ENCODE measurements around the gene POLR1C. TPM values are rescaled to one million over a fixed set of nuclear protein-coding genes. Genes with fewer than 3 reads are reported as not detected.
"Not testable (repeated sequence)": the region's sequence is repeated elsewhere in the genome, so short reads cannot be mapped to it uniquely, and the experiment has no call there.

The POLR1C gene
- 10 to 100 TPM; 14.2 to 41.4 (median 24.5) TPM for total RNA-seq

- 0 to 1% methylated on average over 56 to 57 of the region's 57 CpGs for WGBS, 2 donors
- DNase-seq: peak; percentile 93 to 99
- Histone ChIP-seq H3K4me1 (peaks cover 30 to 46% (median 41%) of the 10 kb centered on the region in 4 donors), H3K9me3 (no peaks in the 10 kb centered on the region), H3K36me3 (peaks cover 33 to 68% (median 58%) of the 10 kb centered on the region in 4 donors), H3K4me3 (peak within 1 kb of the TSS; percentile 64 to 95 (median 84)), H3K27me3 (no peaks in the 10 kb centered on the region), H3K27ac (peak within 1 kb of the TSS; percentile 82 to 93 (median 89))
- ATAC-seq (ENCODE audit: low FRiP score in 2 of 2): peak; percentile 95 to 97
- TF ChIP-seq CTCF (IDR thresholded peaks at IDR 0.05): no peak
- TF ChIP-seq POLR2A (IDR thresholded peaks at IDR 0.05): peak in 3 of 4 donors; percentile 37 to 71 (median 52)
- peak; percentile 74 to 77 for TF ChIP-seq POLR2AphosphoS5 (IDR thresholded peaks at IDR 0.05)
- TF ChIP-seq EP300 (IDR thresholded peaks at IDR 0.05): no peak
Observed at GRCh38 chr6:43516697-43517504, at the start of gene POLR1C, which contains the start of gene YIPF3. TSS of gene POLR1C (plus strand) at chr6:43517089. CDS start at chr6:43517110, 21 bp downstream. TSS of gene YIPF3 (minus strand) at chr6:43516926. CDS start at chr6:43516807, 119 bp downstream.

GRCh38 chr6:43467265-43467664, 49.6 kb upstream of the POLR1C start:
- not testable (repeated sequence) for H3K4me1 ChIP-seq; H3K4me3 ChIP-seq; H3K27ac ChIP-seq; H3K27me3 ChIP-seq; H3K36me3 ChIP-seq; ATAC-seq (ENCODE audit: low FRiP score in 2 of 2); DNase-seq; H3K9me3 ChIP-seq
- 67 to 69% methylated on average over 5 of the region's 5 CpGs for WGBS, 2 donors

- no peaks in the 10 kb centered on the region for H3K4me1 ChIP-seq
- DNase-seq (no peak), ATAC-seq (ENCODE audit: low FRiP score in 2 of 2) (no peak)
- no peaks in the 10 kb centered on the region for H3K27me3 ChIP-seq
- no peak overlapping the region for H3K4me3 ChIP-seq
- TF ChIP-seq POLR2A (IDR thresholded peaks at IDR 0.05) (no peak), POLR2AphosphoS5 (IDR thresholded peaks at IDR 0.05) (no peak), CTCF (IDR thresholded peaks at IDR 0.05) (no peak), EP300 (IDR thresholded peaks at IDR 0.05) (no peak)
- no peaks in the 10 kb centered on the region for H3K36me3 ChIP-seq
- no peak overlapping the region for H3K27ac ChIP-seq
- 71 to 78% methylated on average over 4 of the region's 4 CpGs for WGBS, 2 donors
- H3K9me3 ChIP-seq: no peaks in the 10 kb centered on the region
Observed at GRCh38 chr6:43467752-43468151, 49.1 kb upstream of the POLR1C start.

GRCh38 chr6:43468240-43468639, 48.6 kb upstream of the POLR1C start:
- no peaks in the 10 kb centered on the region for H3K36me3 ChIP-seq
- ATAC-seq (ENCODE audit: low FRiP score in 2 of 2) (no peak), DNase-seq (no peak)
- H3K4me3 ChIP-seq: no peak overlapping the region
- TF ChIP-seq EP300 (IDR thresholded peaks at IDR 0.05) (no peak), POLR2AphosphoS5 (IDR thresholded peaks at IDR 0.05) (no peak), POLR2A (IDR thresholded peaks at IDR 0.05) (no peak), CTCF (IDR thresholded peaks at IDR 0.05) (no peak)
- H3K27ac ChIP-seq: no peak overlapping the region
- no peaks in the 10 kb centered on the region for H3K4me1 ChIP-seq
- no peaks in the 10 kb centered on the region for H3K27me3 ChIP-seq
- H3K9me3 ChIP-seq: no peaks in the 10 kb centered on the region
- 77 to 90% methylated on average over 3 to 4 of the region's 4 CpGs for WGBS, 2 donors

GRCh38 chr6:43468748-43469681, 47.9 kb upstream of the POLR1C start:
- H3K27ac ChIP-seq: no peak overlapping the region
- no peaks in the 10 kb centered on the region for H3K36me3 ChIP-seq
- no peaks in the 10 kb centered on the region for H3K4me1 ChIP-seq
- TF ChIP-seq POLR2A (IDR thresholded peaks at IDR 0.05) (no peak), EP300 (IDR thresholded peaks at IDR 0.05) (no peak), CTCF (IDR thresholded peaks at IDR 0.05) (no peak), POLR2AphosphoS5 (IDR thresholded peaks at IDR 0.05) (no peak)
- ATAC-seq (ENCODE audit: low FRiP score in 2 of 2): no peak
- no peak for DNase-seq
- WGBS, 2 donors: 65 to 76% methylated on average over 11 to 13 of the region's 13 CpGs
- no peaks in the 10 kb centered on the region for H3K9me3 ChIP-seq
- H3K4me3 ChIP-seq: no peak overlapping the region
- no peaks in the 10 kb centered on the region for H3K27me3 ChIP-seq

All from upper lobe of left lung (tissue), 6 donors.